ENCODE data around the gene MEF2C. TPM values are rescaled to one million over a fixed set of nuclear protein-coding genes. Genes with fewer than 3 reads are reported as not detected.
A peak's percentile ranks its signal among the peaks of the same experiment; 100 is the strongest.

MEF2C gene
- total RNA-seq, 1 experiment from 2014 or later: 9.9 TPM

DNA sequence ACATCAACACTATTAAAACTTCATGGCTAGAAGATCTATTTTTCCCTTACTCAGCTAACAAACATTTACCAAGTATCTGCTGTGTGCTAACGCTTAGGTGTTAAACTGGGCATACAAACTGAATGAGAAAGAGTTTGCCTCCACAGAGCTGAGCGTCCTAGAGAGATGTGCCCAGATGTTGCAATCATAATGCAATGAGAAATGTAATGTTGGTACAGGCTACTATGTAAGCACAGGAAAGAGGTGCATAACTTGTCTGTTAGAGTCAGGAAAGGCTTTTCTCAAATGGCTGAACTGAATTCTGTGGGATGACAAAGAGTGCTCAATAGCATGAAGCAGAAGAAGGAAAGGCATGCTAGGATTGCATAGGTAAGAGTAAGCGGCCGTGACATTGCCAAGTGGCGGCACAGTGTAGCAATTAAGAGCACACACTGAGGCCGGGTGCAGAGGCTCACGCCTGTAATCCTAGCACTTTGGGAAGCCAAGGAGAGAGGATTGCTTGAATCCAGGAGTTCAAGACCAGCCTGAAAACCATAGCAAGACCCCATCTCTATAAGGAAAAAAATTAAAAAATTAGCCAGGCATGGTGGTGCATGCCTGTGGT is 137.8 kb downstream of the MEF2C start:
- H3K27ac ChIP-seq (ENCODE audit: low read length): no peak overlapping the region

DNA sequence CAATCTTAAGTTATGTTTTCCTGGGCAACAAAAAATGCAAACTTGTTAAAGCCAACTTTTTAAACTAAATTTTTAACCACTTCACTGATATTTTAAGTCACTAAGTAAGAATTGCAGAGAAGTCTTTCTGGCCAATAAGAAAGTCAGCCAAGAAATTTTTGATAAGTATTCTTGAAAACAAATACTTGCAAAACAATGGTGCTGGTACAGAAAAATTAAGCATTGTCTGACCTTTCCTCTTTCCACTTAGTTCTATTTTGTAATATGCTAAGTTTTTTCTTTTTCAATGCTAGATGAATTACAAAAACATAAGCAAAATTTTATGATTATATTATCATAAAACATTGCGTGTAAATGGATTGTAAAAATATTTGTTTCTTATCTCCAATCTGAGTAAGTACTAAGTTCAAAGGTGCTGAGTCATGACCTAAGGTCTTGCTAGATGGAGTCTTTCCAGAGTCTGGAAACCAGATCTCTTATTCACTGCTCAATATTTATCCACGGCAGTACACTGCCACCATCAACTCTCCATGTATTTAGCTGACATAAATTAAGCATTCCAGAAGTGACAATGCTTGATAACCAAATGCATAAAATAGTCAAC is 139.7 kb downstream of the MEF2C start:
- TF ChIP-seq SIN3A (IDR thresholded peaks at IDR 0.05; ENCODE audit: borderline replicate concordance, insufficient read depth, low read depth, low read length) (no peak), POLR2AphosphoS5 (IDR thresholded peaks at IDR 0.05; ENCODE audit: low read depth, low read length) (peak; percentile 36; the same call in 1 of the 2 replicates), TCF7L2 (IDR thresholded peaks at IDR 0.05; ENCODE audit: low read depth, low read length) (peak; percentile 66; the same call in 1 of the 2 replicates)
- TF ChIP-seq, protein P1, sequence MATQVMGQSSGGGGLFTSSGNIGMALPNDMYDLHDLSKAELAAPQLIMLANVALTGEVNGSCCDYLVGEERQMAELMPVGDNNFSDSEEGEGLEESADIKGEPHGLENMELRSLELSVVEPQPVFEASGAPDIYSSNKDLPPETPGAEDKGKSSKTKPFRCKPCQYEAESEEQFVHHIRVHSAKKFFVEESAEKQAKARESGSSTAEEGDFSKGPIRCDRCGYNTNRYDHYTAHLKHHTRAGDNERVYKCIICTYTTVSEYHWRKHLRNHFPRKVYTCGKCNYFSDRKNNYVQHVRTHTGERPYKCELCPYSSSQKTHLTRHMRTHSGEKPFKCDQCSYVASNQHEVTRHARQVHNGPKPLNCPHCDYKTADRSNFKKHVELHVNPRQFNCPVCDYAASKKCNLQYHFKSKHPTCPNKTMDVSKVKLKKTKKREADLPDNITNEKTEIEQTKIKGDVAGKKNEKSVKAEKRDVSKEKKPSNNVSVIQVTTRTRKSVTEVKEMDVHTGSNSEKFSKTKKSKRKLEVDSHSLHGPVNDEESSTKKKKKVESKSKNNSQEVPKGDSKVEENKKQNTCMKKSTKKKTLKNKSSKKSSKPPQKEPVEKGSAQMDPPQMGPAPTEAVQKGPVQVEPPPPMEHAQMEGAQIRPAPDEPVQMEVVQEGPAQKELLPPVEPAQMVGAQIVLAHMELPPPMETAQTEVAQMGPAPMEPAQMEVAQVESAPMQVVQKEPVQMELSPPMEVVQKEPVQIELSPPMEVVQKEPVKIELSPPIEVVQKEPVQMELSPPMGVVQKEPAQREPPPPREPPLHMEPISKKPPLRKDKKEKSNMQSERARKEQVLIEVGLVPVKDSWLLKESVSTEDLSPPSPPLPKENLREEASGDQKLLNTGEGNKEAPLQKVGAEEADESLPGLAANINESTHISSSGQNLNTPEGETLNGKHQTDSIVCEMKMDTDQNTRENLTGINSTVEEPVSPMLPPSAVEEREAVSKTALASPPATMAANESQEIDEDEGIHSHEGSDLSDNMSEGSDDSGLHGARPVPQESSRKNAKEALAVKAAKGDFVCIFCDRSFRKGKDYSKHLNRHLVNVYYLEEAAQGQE (IDR thresholded peaks at IDR 0.05; ENCODE audit: insufficient read depth in 1 of 2, low read depth in 2 of 2, low read length in 1 of 2): no peak
- TF ChIP-seq, protein P2, sequence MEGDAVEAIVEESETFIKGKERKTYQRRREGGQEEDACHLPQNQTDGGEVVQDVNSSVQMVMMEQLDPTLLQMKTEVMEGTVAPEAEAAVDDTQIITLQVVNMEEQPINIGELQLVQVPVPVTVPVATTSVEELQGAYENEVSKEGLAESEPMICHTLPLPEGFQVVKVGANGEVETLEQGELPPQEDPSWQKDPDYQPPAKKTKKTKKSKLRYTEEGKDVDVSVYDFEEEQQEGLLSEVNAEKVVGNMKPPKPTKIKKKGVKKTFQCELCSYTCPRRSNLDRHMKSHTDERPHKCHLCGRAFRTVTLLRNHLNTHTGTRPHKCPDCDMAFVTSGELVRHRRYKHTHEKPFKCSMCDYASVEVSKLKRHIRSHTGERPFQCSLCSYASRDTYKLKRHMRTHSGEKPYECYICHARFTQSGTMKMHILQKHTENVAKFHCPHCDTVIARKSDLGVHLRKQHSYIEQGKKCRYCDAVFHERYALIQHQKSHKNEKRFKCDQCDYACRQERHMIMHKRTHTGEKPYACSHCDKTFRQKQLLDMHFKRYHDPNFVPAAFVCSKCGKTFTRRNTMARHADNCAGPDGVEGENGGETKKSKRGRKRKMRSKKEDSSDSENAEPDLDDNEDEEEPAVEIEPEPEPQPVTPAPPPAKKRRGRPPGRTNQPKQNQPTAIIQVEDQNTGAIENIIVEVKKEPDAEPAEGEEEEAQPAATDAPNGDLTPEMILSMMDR (IDR thresholded peaks at IDR 0.05): no peak
- intact Hi-C loops (cut with micrococcal nuclease; ENCODE audit: unreplicated experiment) (no loop called here), in situ Hi-C loops (cut with HindIII; ENCODE audit: low pct_unique_long_range_greater_than_20kb, low sequenced_read_pairs) (no loop called here)
- Histone ChIP-seq H3K27me3 (ENCODE audit: control insufficient read depth, insufficient read depth, low read length) (no peaks in the 10 kb centered on the region), H3K4me1 (ENCODE audit: control insufficient read depth, insufficient read depth, low read length) (peaks cover 11% of the 10 kb centered on the region; the same call in 1 of the 2 replicates), H3K27ac (ENCODE audit: low read length) (no peak overlapping the region; the same call in 1 of the 2 replicates), H3K36me3 (ENCODE audit: control insufficient read depth, insufficient read depth, low read length) (no peaks in the 10 kb centered on the region), H3K4me3 (ENCODE audit: low read depth in 2 of 2, low read length in 2 of 2) (no peak overlapping the region), H3K9me3 (ENCODE audit: control insufficient read depth, insufficient read depth, low read depth, low read length) (no peaks in the 10 kb centered on the region)
- CTCF ChIA-PET: no interaction called here
- DNase-seq (ENCODE audit: low read depth, low spot score) (no peak), ATAC-seq (peak; percentile 89)
- BruUV-seq (replicated peaks): no TSS peak
- POLR2A ChIA-PET: no interaction called here

More for the DNA sequence above, 137.8 kb downstream of the MEF2C start:
- DNase-seq (ENCODE audit: low read depth, low spot score) (no peak), ATAC-seq (no peak)
- TF ChIP-seq, protein P2 (IDR thresholded peaks at IDR 0.05): no peak
- no peak for TF ChIP-seq SIN3A (IDR thresholded peaks at IDR 0.05; ENCODE audit: borderline replicate concordance, insufficient read depth, low read depth, low read length)
- TF ChIP-seq, protein P1 (IDR thresholded peaks at IDR 0.05; ENCODE audit: insufficient read depth in 1 of 2, low read depth in 2 of 2, low read length in 1 of 2): no peak
- POLR2A ChIA-PET: no interaction called here
- in situ Hi-C loops (cut with HindIII; ENCODE audit: low pct_unique_long_range_greater_than_20kb, low sequenced_read_pairs) (no loop called here), intact Hi-C loops (cut with micrococcal nuclease; ENCODE audit: unreplicated experiment) (no loop called here)
- CTCF ChIA-PET: interaction anchor here (0.5 kb wide), 1 partner anchor 23 kb away, joined by 7 read pairs; no protein-coding TSS in a partner anchor
- H3K36me3 ChIP-seq (ENCODE audit: control insufficient read depth, insufficient read depth, low read length): no peaks in the 10 kb centered on the region
- H3K27me3 ChIP-seq (ENCODE audit: control insufficient read depth, insufficient read depth, low read length): no peaks in the 10 kb centered on the region
- H3K4me1 ChIP-seq (ENCODE audit: control insufficient read depth, insufficient read depth, low read length): peaks cover 11% of the 10 kb centered on the region; the same call in 1 of the 2 replicates
- BruUV-seq (replicated peaks): no TSS peak
- H3K4me3 ChIP-seq (ENCODE audit: low read depth in 2 of 2, low read length in 2 of 2): no peak overlapping the region
- no peaks in the 10 kb centered on the region for H3K9me3 ChIP-seq (ENCODE audit: control insufficient read depth, insufficient read depth, low read depth, low read length)
